H1 (cell line): ENCODE data around the gene ABCA2. TPM values are rescaled to one million over a fixed set of nuclear protein-coding genes. Genes with fewer than 3 reads are reported as not detected.
A peak's percentile ranks its signal among the peaks of the same experiment; 100 is the strongest.

ENCODE experiments used
- BCL11A ChIP-seq, 2 experiments: IDR thresholded peaks; one replicate each; pipeline ENCODE4 v1.6.1; 2011; ENCODE audit warnings: low read depth in 2 of 2, low read length in 2 of 2, mild to moderate bottlenecking in 2 of 2
- CHD7 ChIP-seq: fragments of 300-600 bp; sonication (generic); IDR thresholded peaks from 2 replicates; pipeline ENCODE4 v1.7.1; 2012; ENCODE audit warnings: low read length, moderate library complexity, mild to moderate bottlenecking, inconsistent platforms; ENCODE audit not compliant: insufficient replicate concordance
- E2F6 ChIP-seq: IDR thresholded peaks from 2 replicates; pipeline ENCODE4 v1.6.1; 2012; ENCODE audit warnings: inconsistent platforms
- EZH2 ChIP-seq: fragments of 200-600 bp; sonication (generic); IDR thresholded peaks from 2 replicates; pipeline ENCODE4 v1.7.1; 2012; ENCODE audit warnings: low read depth, mild to moderate bottlenecking, moderate library complexity, low read length, inconsistent platforms; ENCODE audit not compliant: severe bottlenecking
- RBBP5 ChIP-seq: IDR thresholded peaks from 2 replicates; pipeline ENCODE4 v1.7.1; 2012; ENCODE audit warnings: low read depth, mild to moderate bottlenecking, inconsistent platforms, low read length, moderate library complexity, borderline replicate concordance
- SIX5 ChIP-seq: IDR thresholded peaks from 2 replicates; pipeline ENCODE4 v1.6.1; 2011; ENCODE audit warnings: mild to moderate bottlenecking, low read depth, low read length
- SP1 ChIP-seq: IDR thresholded peaks from 2 replicates; pipeline ENCODE4 v1.6.1; 2011; ENCODE audit warnings: low read depth, low read length
- SP2 ChIP-seq: IDR thresholded peaks from 2 replicates; pipeline ENCODE4 v1.6.1; 2012; ENCODE audit warnings: mild to moderate bottlenecking, low read length, inconsistent platforms
- TAF1 ChIP-seq: IDR thresholded peaks from 2 replicates; pipeline ENCODE4 v1.6.1; 2011; ENCODE audit warnings: mild to moderate bottlenecking, low read depth, low read length
- polyA plus RNA-seq, 7 experiments: library from polyadenylated mRNA; depleted of rRNA in 3 of 7; stranded (reverse) in 5 of 7; unstranded in 2 of 7; fragments of >200 nt in 5 of 7; fragments of 200-250 nt in 2 of 7; gene quantifications; 1 replicate in 5 of 7; 2 replicates in 1 of 7; 4 replicates in 1 of 7; pipeline versions ENCODE4 v1.2.1 to v1.2.3, GENCODE V29; 2011 to 2013; ENCODE audit warnings: missing spikeins in 2 of 7, mixed read lengths in 2 of 7
- total RNA-seq: library from RNA; stranded (reverse); fragmentation: NEBNext Ultra II Directional; extraction: Animal tissue kit (Norgen Biotek cat#: 25700); gene quantifications from 2 replicates; pipeline ENCODE4 v1.2.1, GENCODE V29; 2021

ABCA2 gene
- total and polyA plus RNA-seq, 2 of the 8 experiments (the other 6 are each of a cell fraction or from before 2014, with no cell fraction given), result 12.5 to 14.3 TPM

DNA sequence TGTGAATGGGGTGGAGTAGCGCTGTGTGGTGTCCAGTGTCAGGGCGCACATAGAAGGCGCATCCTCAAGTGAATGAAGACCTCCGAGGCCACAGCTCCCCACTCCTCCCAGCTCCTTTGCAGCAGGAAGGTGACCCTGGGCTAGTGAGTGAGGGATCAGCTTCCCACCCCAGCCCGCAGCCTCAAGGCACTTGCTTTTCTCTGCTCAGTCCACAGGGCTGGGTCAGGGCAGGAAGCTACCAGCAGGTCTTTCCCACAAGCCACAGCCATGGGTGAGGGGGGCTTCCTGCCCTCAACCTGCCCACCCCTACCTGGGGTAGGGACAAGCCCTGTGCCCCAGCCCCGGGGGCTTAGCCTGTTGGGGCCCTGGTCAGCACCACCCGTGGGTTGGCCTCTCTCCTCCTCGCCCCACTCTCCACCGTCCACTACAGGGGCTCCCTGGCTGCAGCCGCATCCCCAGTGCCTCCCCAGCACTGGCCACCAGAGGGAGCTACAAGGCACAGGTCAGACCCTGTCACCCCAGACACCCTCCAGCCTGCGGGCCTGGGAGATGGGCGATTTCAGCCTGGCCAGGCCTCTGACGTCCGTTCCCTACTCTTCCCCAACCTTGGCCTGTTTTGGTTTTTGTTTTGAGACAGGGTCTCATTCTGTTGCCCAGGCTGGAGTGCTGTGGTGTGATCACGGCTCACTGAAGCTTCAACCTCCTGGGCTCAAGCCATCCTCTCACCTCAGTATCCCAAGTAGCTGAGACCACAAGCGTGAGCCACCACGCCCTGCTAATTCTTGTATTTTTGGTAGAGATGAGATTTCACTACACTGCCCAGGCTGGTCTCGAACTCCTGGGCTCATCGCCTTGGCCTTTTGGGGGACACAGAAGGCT lies 1.3 kb upstream of the ABCA2 start (continued):
- TF ChIP-seq CHD7, result no peak
- TF ChIP-seq SP1, result no peak
- peak; percentile 17 for TF ChIP-seq EZH2
- TF ChIP-seq TAF1, result no peak
- TF ChIP-seq E2F6, result no peak
- no peak for TF ChIP-seq SP2
- no peak for TF ChIP-seq BCL11A (IDR thresholded peaks at IDR 0.05; ENCODE audit: low read depth in 2 of 2, low read length in 2 of 2)
- TF ChIP-seq RBBP5, result no peak
- no peak for TF ChIP-seq SIX5
